HG03159 (cell line): ENCODE measurements around the gene SLC7A6OS.

Experiments
- ATAC-seq: cut with Tn5 transposase; IDR thresholded peaks from one replicate; pipeline ENCODE4 v1.9.1; 2021; ENCODE audit warnings: mild to moderate bottlenecking, moderate library complexity; ENCODE audit not compliant: unreplicated experiment

SLC7A6OS gene

GRCh38 chr16:68257906-68258800 lies 52.6 kb downstream of the SLC7A6OS start:
- ATAC-seq: peak; percentile 17

GRCh38 chr16:68257251-68257905 lies 53.4 kb downstream of the SLC7A6OS start:
- peak; percentile 52 for ATAC-seq

- no peak for ATAC-seq
These were observed 55.0 kb downstream of the SLC7A6OS start for GRCh38 chr16:68255712-68256111.

- ATAC-seq: no peak
These were observed 57.0 kb downstream of the SLC7A6OS start for GRCh38 chr16:68253721-68254120.

- no peak for ATAC-seq
These were observed 58.4 kb downstream of the SLC7A6OS start for GRCh38 chr16:68252383-68252782.

GRCh38 chr16:68251832-68252231 lies 58.9 kb downstream of the SLC7A6OS start:
- ATAC-seq: no peak

- ATAC-seq: no peak
These were observed 59.8 kb downstream of the SLC7A6OS start for GRCh38 chr16:68250951-68251350.

- ATAC-seq: no peak
These were observed 61.4 kb downstream of the SLC7A6OS start for GRCh38 chr16:68249371-68249770.
